Gastrocnemius medialis (tissue), 4 donors: ENCODE measurements around the gene ANAPC16. TPM values are rescaled to one million over a fixed set of nuclear protein-coding genes. Genes with fewer than 3 reads are reported as not detected.

Source experiments
- ATAC-seq, 2 donors: fragments of 150-250 bp; one replicate each; pipeline ENCODE4 v1.9.1; 2016
- DNase-seq, 2 donors: peaks; one replicate each; pipeline ENCODE4 v3.0.0-alpha.2; 2019
- H3K27ac ChIP-seq, 4 donors: fragments of 200-600 bp; sonication (generic); 1 replicate in 1 of 4; 2 replicates in 3 of 4; pipeline ENCODE4 v1.5.1; 2016 to 2018; ENCODE audit warnings: mild to moderate bottlenecking in 2 of 4, moderate library complexity in 1 of 4
- H3K27me3 ChIP-seq, 3 donors: fragments of 200-600 bp; sonication (generic) in 2 of 3; 1 replicate in 1 of 3; 2 replicates in 2 of 3; pipeline versions ENCODE4 v1.5.1 to v1.6.0; 2016 to 2019; ENCODE audit warnings: mild to moderate bottlenecking in 1 of 3, moderate library complexity in 1 of 3
- H3K36me3 ChIP-seq, 2 donors: fragments of 200-600 bp; sonication (generic) in 1 of 2; one replicate each; pipeline ENCODE4 v1.5.1; 2017 to 2018
- H3K4me1 ChIP-seq, 2 donors: fragments of 200-600 bp; sonication (generic) in 1 of 2; one replicate each; pipeline ENCODE4 v1.5.1; 2016 to 2017; ENCODE audit warnings: mild to moderate bottlenecking in 2 of 2
- H3K4me3 ChIP-seq, 4 donors: fragments of 200-600 bp; sonication (generic) in 3 of 4; 1 replicate in 1 of 4; 2 replicates in 3 of 4; pipeline ENCODE4 v1.5.1; 2016 to 2019; ENCODE audit warnings: mild to moderate bottlenecking in 2 of 4
- H3K9me3 ChIP-seq, 3 donors: fragments of 200-600 bp; sonication (generic) in 2 of 3; 1 replicate in 1 of 3; 2 replicates in 2 of 3; pipeline ENCODE4 v1.5.1; 2016 to 2019
- CTCF ChIP-seq, 5 experiments: fragments of 450-650 bp in 3 of 5; fragments of 200-600 bp in 2 of 5; sonication (generic) in 2 of 5; IDR thresholded peaks in 4 of 5; conservative IDR thresholded peaks in 1 of 5; 1 replicate in 4 of 5; 2 replicates in 1 of 5; pipeline ENCODE4 v1.5.1; 2016 to 2019; ENCODE audit warnings: antibody characterized with exemption in 5 of 5, mild to moderate bottlenecking in 3 of 5, moderate library complexity in 3 of 5
- POLR2A ChIP-seq, 2 donors: fragments of 450-650 bp; IDR thresholded peaks; one replicate each; pipeline ENCODE4 v1.6.1; 2017; ENCODE audit warnings: antibody characterized with exemption in 2 of 2, mild to moderate bottlenecking in 2 of 2, moderate library complexity in 2 of 2
- in situ Hi-C, 4 donors: fragments of 200-750 bp; cut with MboI; loops; one replicate each; pipeline versions ENCODE4 v1.15.0 to v1.8.0; 2017; ENCODE audit warnings: low sequenced_read_pairs in 4 of 4
- intact Hi-C: fragments of 100-400 bp; cut with DNase I; formaldehyde crosslinking; loops from one replicate; pipeline ENCODE4 v1.15.1; 2023; ENCODE audit warnings: low total_unique reads
- total RNA-seq, 4 donors: library from RNA; depleted of rRNA; stranded (reverse); fragments of >200 nt; gene quantifications; one replicate each; pipeline versions ENCODE4 v1.1.0 to v1.2.3, GENCODE V29; 2016

Gene ANAPC16
- total RNA-seq, 4 donors from 2014 or later: 70.9 to 168 (median 105) TPM

GRCh38 chr10:72253578-72253977 lies 37.8 kb downstream of the ANAPC16 start:
- H3K4me3 ChIP-seq: no peak overlapping the region
- H3K27me3 ChIP-seq: no peaks in the 10 kb centered on the region
- intact Hi-C loops (no loop called here), in situ Hi-C loops (no loop called here)
- DNase-seq: no peak
- ATAC-seq: no peak
- peaks cover 72 to 97% of the 10 kb centered on the region in 2 donors for H3K4me1 ChIP-seq
- H3K27ac ChIP-seq: peak overlapping the region; percentile 94 to 99 (median 98)
- no peak for TF ChIP-seq CTCF (IDR thresholded peaks at IDR 0.05 in 4 of 5, conservative IDR thresholded peaks at IDR 0.05 in 1 of 5)
- TF ChIP-seq POLR2A (IDR thresholded peaks at IDR 0.05): no peak
- H3K9me3 ChIP-seq: no peaks in the 10 kb centered on the region
- no peaks in the 10 kb centered on the region for H3K36me3 ChIP-seq

- DNase-seq: peak; percentile 97 to 98
- H3K27ac ChIP-seq: peak overlapping the region; percentile 94 to 99 (median 98)
- intact Hi-C loops (loop anchor here (2.0 kb wide), 1 partner anchor 16 kb away; no protein-coding TSS in a partner anchor), in situ Hi-C loops (no loop called here)
- TF ChIP-seq POLR2A (IDR thresholded peaks at IDR 0.05) (peak; percentile 74 to 82), CTCF (IDR thresholded peaks at IDR 0.05 in 4 of 5, conservative IDR thresholded peaks at IDR 0.05 in 1 of 5) (no peak)
- no peaks in the 10 kb centered on the region for H3K9me3 ChIP-seq
- H3K4me3 ChIP-seq: peak overlapping the region in 2 of 4 donors; percentile 23 to 36
- peak; percentile 81 to 87 for ATAC-seq
- H3K4me1 ChIP-seq: peaks cover 72 to 97% of the 10 kb centered on the region in 2 donors
- H3K27me3 ChIP-seq: no peaks in the 10 kb centered on the region
- H3K36me3 ChIP-seq: no peaks in the 10 kb centered on the region
These were observed 39.2 kb downstream of the ANAPC16 start for GRCh38 chr10:72254813-72255568.

- no peaks in the 10 kb centered on the region for H3K27me3 ChIP-seq
- ATAC-seq: peak; percentile 16 to 54
- H3K4me3 ChIP-seq: no peak overlapping the region
- peak overlapping the region; percentile 94 to 99 (median 98) for H3K27ac ChIP-seq
- intact Hi-C loops (loop anchor here (2.0 kb wide), 1 partner anchor 17 kb away; no protein-coding TSS in a partner anchor), in situ Hi-C loops (no loop called here)
- no peaks in the 10 kb centered on the region for H3K9me3 ChIP-seq
- peaks cover 73 to 95% of the 10 kb centered on the region in 2 donors for H3K4me1 ChIP-seq
- no peak for DNase-seq
- TF ChIP-seq POLR2A (IDR thresholded peaks at IDR 0.05) (peak in 1 of 2 donors; percentile 33), CTCF (IDR thresholded peaks at IDR 0.05 in 4 of 5, conservative IDR thresholded peaks at IDR 0.05 in 1 of 5) (no peak)
- no peaks in the 10 kb centered on the region for H3K36me3 ChIP-seq
These were observed 40.3 kb downstream of the ANAPC16 start for GRCh38 chr10:72255977-72256729.

- intact Hi-C loops (no loop called here), in situ Hi-C loops (no loop called here)
- DNase-seq (peak in 1 of 2 donors; percentile 51), ATAC-seq (no peak)
- Histone ChIP-seq H3K4me3 (no peak overlapping the region), H3K27me3 (no peaks in the 10 kb centered on the region), H3K27ac (peak overlapping the region; percentile 94 to 99 (median 98)), H3K4me1 (peaks cover 77 to 84% of the 10 kb centered on the region in 2 donors), H3K9me3 (no peaks in the 10 kb centered on the region), H3K36me3 (no peaks in the 10 kb centered on the region)
- peak in 1 of 2 donors; percentile 42 for TF ChIP-seq POLR2A (IDR thresholded peaks at IDR 0.05)
- TF ChIP-seq CTCF (IDR thresholded peaks at IDR 0.05 in 4 of 5, conservative IDR thresholded peaks at IDR 0.05 in 1 of 5): no peak
These were observed 41.5 kb downstream of the ANAPC16 start for GRCh38 chr10:72257051-72257892.
